ENCODE data around the gene MAP3K2. TPM values are rescaled to one million over a fixed set of nuclear protein-coding genes. Genes with fewer than 3 reads are reported as not detected.

MAP3K2 gene
- total RNA-seq, 3 donors from 2014 or later (not counting 1 experiment from before 2014, with no cell fraction given) = 99.4 to 109 (median 106) TPM

DNA sequence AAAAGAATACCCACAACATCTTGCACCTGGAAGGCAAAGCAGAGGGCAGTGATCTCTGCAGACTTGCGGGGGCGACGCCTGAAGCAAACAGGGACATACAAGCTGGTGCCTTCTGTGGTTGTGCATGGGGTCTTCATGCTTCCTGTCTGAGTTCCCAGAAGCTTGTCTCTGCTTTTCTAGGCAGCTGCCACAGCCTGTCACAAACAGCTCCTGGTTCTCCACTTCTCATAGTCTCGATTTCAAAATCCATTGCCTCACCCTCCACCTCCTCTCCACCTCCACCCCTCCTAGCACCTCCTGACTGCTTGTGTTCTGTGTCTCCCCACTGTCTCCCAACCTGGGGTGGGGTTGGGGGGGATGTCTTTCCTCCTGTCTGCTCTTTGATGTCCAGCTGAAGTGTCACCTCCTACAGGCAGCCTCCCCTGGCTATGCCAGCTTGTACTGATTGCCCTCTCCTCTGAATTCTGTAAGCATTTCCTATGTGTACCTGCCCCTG lies 28.8 kb upstream of the MAP3K2 start:
- Histone ChIP-seq H3K27me3 (ENCODE audit: control insufficient read depth, insufficient read depth, low read length) (peaks cover 1% of the 10 kb centered on the region), H3K4me1 (ENCODE audit: control insufficient read depth, insufficient read depth, low read length) (peaks cover 19% of the 10 kb centered on the region), H3K27ac (ENCODE audit: low read length) (no peak overlapping the region), H3K36me3 (ENCODE audit: control insufficient read depth, insufficient read depth, low read length) (no peaks in the 10 kb centered on the region), H3K4me3 (ENCODE audit: low read length) (peak overlapping the region; percentile 55), H3K9me3 (ENCODE audit: control insufficient read depth, insufficient read depth, low read length) (no peaks in the 10 kb centered on the region)
- WGBS (ENCODE audit: insufficient coverage) = under 1% methylated on average over 4 of the region's 4 CpGs
- TF ChIP-seq CTCF (IDR thresholded peaks at IDR 0.05) = no peak
- Mint-ChIP-seq H3K27me3 (ENCODE audit: low read depth in 2 of 2) (peaks cover 36 to 44% of the 10 kb centered on the region in 2 donors), H3K9me3 (no peaks in the 10 kb centered on the region), H3K4me1 (peaks cover 14 to 18% of the 10 kb centered on the region in 2 donors), H3K27ac (peak overlapping the region in 1 of 2 donors; percentile 82), H3K4me3 (peak overlapping the region; percentile 83), H3K36me3 (no peaks in the 10 kb centered on the region)
- no peak for DNase-seq
- intact Hi-C loops (cut with micrococcal nuclease) = loop anchor here (1.0 kb wide), 1 partner anchor 61 kb away; no protein-coding TSS in a partner anchor
- peak in 1 of 3 donors; percentile 5 for ATAC-seq

GRCh38 chr2:127415593-127416505 lies 28.1 kb upstream of the MAP3K2 start:
- peaks cover 32 to 38% of the 10 kb centered on the region in 2 donors for H3K27me3 Mint-ChIP-seq (ENCODE audit: low read depth in 2 of 2)
- DNase-seq (peak; percentile 69 to 91), ATAC-seq (peak; percentile 90 to 92 (median 91))
- H3K9me3 Mint-ChIP-seq = no peaks in the 10 kb centered on the region
- Histone ChIP-seq H3K4me3 (ENCODE audit: low read length) (peak overlapping the region; percentile 55), H3K4me1 (ENCODE audit: control insufficient read depth, insufficient read depth, low read length) (peaks cover 19% of the 10 kb centered on the region), H3K27me3 (ENCODE audit: control insufficient read depth, insufficient read depth, low read length) (no peaks in the 10 kb centered on the region), H3K36me3 (ENCODE audit: control insufficient read depth, insufficient read depth, low read length) (no peaks in the 10 kb centered on the region), H3K9me3 (ENCODE audit: control insufficient read depth, insufficient read depth, low read length) (no peaks in the 10 kb centered on the region), H3K27ac (ENCODE audit: low read length) (no peak overlapping the region)
- intact Hi-C loops (cut with micrococcal nuclease) = loop anchor here (1.0 kb wide), 1 partner anchor 61 kb away; no protein-coding TSS in a partner anchor
- peak overlapping the region in 1 of 2 donors; percentile 82 for H3K27ac Mint-ChIP-seq
- peaks cover 14 to 18% of the 10 kb centered on the region in 2 donors for H3K4me1 Mint-ChIP-seq
- peak overlapping the region; percentile 79 for H3K4me3 Mint-ChIP-seq
- WGBS (ENCODE audit: insufficient coverage) = 12% methylated on average over 55 of the region's 55 CpGs
- H3K36me3 Mint-ChIP-seq = no peaks in the 10 kb centered on the region
- peak; percentile 63 for TF ChIP-seq CTCF (IDR thresholded peaks at IDR 0.05)

GRCh38 chr2:127414638-127415592 lies 27.1 kb upstream of the MAP3K2 start:
- peaks cover 19% of the 10 kb centered on the region for H3K4me1 ChIP-seq (ENCODE audit: control insufficient read depth, insufficient read depth, low read length)
- DNase-seq (no peak), ATAC-seq (no peak)
- H3K27ac Mint-ChIP-seq = no peak overlapping the region
- TF ChIP-seq CTCF (IDR thresholded peaks at IDR 0.05) = no peak
- H3K27me3 ChIP-seq (ENCODE audit: control insufficient read depth, insufficient read depth, low read length) = no peaks in the 10 kb centered on the region
- no peaks in the 10 kb centered on the region for H3K9me3 Mint-ChIP-seq
- no peaks in the 10 kb centered on the region for H3K36me3 Mint-ChIP-seq
- H3K27me3 Mint-ChIP-seq (ENCODE audit: low read depth in 2 of 2) = peaks cover 31 to 32% of the 10 kb centered on the region in 2 donors
- H3K4me3 Mint-ChIP-seq = peak overlapping the region; percentile 54
- H3K4me3 ChIP-seq (ENCODE audit: low read length) = no peak overlapping the region
- no peaks in the 10 kb centered on the region for H3K36me3 ChIP-seq (ENCODE audit: control insufficient read depth, insufficient read depth, low read length)
- 95% methylated on average over 11 of the region's 13 CpGs for WGBS (ENCODE audit: insufficient coverage)
- H3K9me3 ChIP-seq (ENCODE audit: control insufficient read depth, insufficient read depth, low read length) = no peaks in the 10 kb centered on the region
- H3K27ac ChIP-seq (ENCODE audit: low read length) = no peak overlapping the region
- intact Hi-C loops (cut with micrococcal nuclease) = no loop called here
- H3K4me1 Mint-ChIP-seq = peaks cover 14 to 18% of the 10 kb centered on the region in 2 donors

Data from natural killer cell (primary cell).